ENCODE results near the gene PRKG1. TPM values are rescaled to one million over a fixed set of nuclear protein-coding genes. Genes with fewer than 3 reads are reported as not detected.
A peak's percentile ranks its signal among the peaks of the same experiment; 100 is the strongest.
"Not testable (repeated sequence)": the region's sequence is repeated elsewhere in the genome, so short reads cannot be mapped to it uniquely, and the experiment has no call there.

PRKG1 gene
- total RNA-seq, 1 experiment from 2014 or later, result 136 TPM

- DNase-seq (ENCODE audit: low spot score), result no peak
- in situ Hi-C loops (cut with HindIII; ENCODE audit: low sequenced_read_pairs), result no loop called here
Observed at GRCh38 chr10:52187521-52188258, 1113.4 kb downstream of the PRKG1 start.

GRCh38 chr10:52191049-52191448 lies 1116.8 kb downstream of the PRKG1 start:
- in situ Hi-C loops (cut with HindIII; ENCODE audit: low sequenced_read_pairs), result no loop called here
- no peak for DNase-seq (ENCODE audit: low spot score)

GRCh38 chr10:52194191-52194590 lies 1119.9 kb downstream of the PRKG1 start:
- DNase-seq (ENCODE audit: low spot score), result no peak
- in situ Hi-C loops (cut with HindIII; ENCODE audit: low sequenced_read_pairs), result no loop called here

GRCh38 chr10:52194716-52195115 lies 1120.4 kb downstream of the PRKG1 start:
- no peak for DNase-seq (ENCODE audit: low spot score)
- in situ Hi-C loops (cut with HindIII; ENCODE audit: low sequenced_read_pairs), result no loop called here

GRCh38 chr10:52197098-52197497 lies 1122.8 kb downstream of the PRKG1 start:
- in situ Hi-C loops (cut with HindIII; ENCODE audit: low sequenced_read_pairs), result no loop called here
- no peak for DNase-seq (ENCODE audit: low spot score)

GRCh38 chr10:52198540-52198939 lies 1124.3 kb downstream of the PRKG1 start:
- in situ Hi-C loops (cut with HindIII; ENCODE audit: low sequenced_read_pairs), result no loop called here
- no peak for DNase-seq (ENCODE audit: low spot score)

- in situ Hi-C loops (cut with HindIII; ENCODE audit: low sequenced_read_pairs); DNase-seq (ENCODE audit: low spot score): not testable (repeated sequence)
Observed at GRCh38 chr10:52204906-52205305, 1130.6 kb downstream of the PRKG1 start.

GRCh38 chr10:52208365-52208764 lies 1134.1 kb downstream of the PRKG1 start:
- no peak for DNase-seq (ENCODE audit: low spot score)
- in situ Hi-C loops (cut with HindIII; ENCODE audit: low sequenced_read_pairs), result no loop called here

- DNase-seq (ENCODE audit: low spot score), result no peak
- in situ Hi-C loops (cut with HindIII; ENCODE audit: low sequenced_read_pairs), result no loop called here
Observed at GRCh38 chr10:52210161-52210560, 1135.9 kb downstream of the PRKG1 start.

GRCh38 chr10:52212062-52212461 lies 1137.8 kb downstream of the PRKG1 start:
- no peak for DNase-seq (ENCODE audit: low spot score)
- in situ Hi-C loops (cut with HindIII; ENCODE audit: low sequenced_read_pairs), result no loop called here

GRCh38 chr10:52212802-52213201 lies 1138.5 kb downstream of the PRKG1 start:
- no peak for DNase-seq (ENCODE audit: low spot score)
- in situ Hi-C loops (cut with HindIII; ENCODE audit: low sequenced_read_pairs), result no loop called here

GRCh38 chr10:52213321-52213752 lies 1139.0 kb downstream of the PRKG1 start:
- in situ Hi-C loops (cut with HindIII; ENCODE audit: low sequenced_read_pairs), result no loop called here
- DNase-seq (ENCODE audit: low spot score), result no peak

GRCh38 chr10:52215745-52216361 lies 1141.6 kb downstream of the PRKG1 start:
- peak; percentile 78 for DNase-seq (ENCODE audit: low spot score)
- in situ Hi-C loops (cut with HindIII; ENCODE audit: low sequenced_read_pairs), result no loop called here

- DNase-seq (ENCODE audit: low spot score), result peak; percentile 40
- in situ Hi-C loops (cut with HindIII; ENCODE audit: low sequenced_read_pairs), result no loop called here
Observed at GRCh38 chr10:52216852-52217251, 1142.6 kb downstream of the PRKG1 start.

GRCh38 chr10:52217531-52217930 lies 1143.2 kb downstream of the PRKG1 start:
- in situ Hi-C loops (cut with HindIII; ENCODE audit: low sequenced_read_pairs), result no loop called here
- no peak for DNase-seq (ENCODE audit: low spot score)

- in situ Hi-C loops (cut with HindIII; ENCODE audit: low sequenced_read_pairs), result no loop called here
- DNase-seq (ENCODE audit: low spot score), result no peak
Observed at GRCh38 chr10:52220947-52221346, 1146.7 kb downstream of the PRKG1 start.

GRCh38 chr10:52221923-52222322 lies 1147.6 kb downstream of the PRKG1 start:
- no peak for DNase-seq (ENCODE audit: low spot score)
- in situ Hi-C loops (cut with HindIII; ENCODE audit: low sequenced_read_pairs), result no loop called here

GRCh38 chr10:52226197-52226847 lies 1152.0 kb downstream of the PRKG1 start:
- in situ Hi-C loops (cut with HindIII; ENCODE audit: low sequenced_read_pairs), result no loop called here
- no peak for DNase-seq (ENCODE audit: low spot score)

- DNase-seq (ENCODE audit: low spot score), result no peak
- in situ Hi-C loops (cut with HindIII; ENCODE audit: low sequenced_read_pairs), result no loop called here
Observed at GRCh38 chr10:52228556-52228955, 1154.3 kb downstream of the PRKG1 start.

- no peak for DNase-seq (ENCODE audit: low spot score)
- in situ Hi-C loops (cut with HindIII; ENCODE audit: low sequenced_read_pairs), result no loop called here
Observed at GRCh38 chr10:52229291-52229931, 1155.1 kb downstream of the PRKG1 start.

All from G401 (cell line).